A673 (cell line): ENCODE data around the gene CARMIL1. TPM values are rescaled to one million over a fixed set of nuclear protein-coding genes. Genes with fewer than 3 reads are reported as not detected.

ENCODE experiments used
- BruUV-seq: library from RNA; stranded (reverse); fragments of 400-500 nt; replicated peaks from 2 replicates; lab custom pipeline; 2021; lab: Mats Ljungman, UMichigan
- CTCF ChIA-PET: fragments of 300-600 bp; sonication (Branson Sonifier 250); formaldehyde crosslinking; loops from one replicate; lab custom pipeline; 2022; ENCODE audit warnings: antibody characterized with exemption; lab: Charles Lee
- POLR2A ChIA-PET: fragments of 300-600 bp; sonication (Branson Sonifier 250); formaldehyde crosslinking; loops from one replicate; lab custom pipeline; 2022; ENCODE audit warnings: antibody characterized with exemption; ENCODE audit not compliant: low non-redundant PET; lab: Charles Lee
- DNase-seq: peaks from one replicate; pipeline ENCODE4 v3.0.0-alpha.2; 2015; ENCODE audit warnings: low spot score
- H3K27ac ChIP-seq: fragments of 200-600 bp; sonication (generic); 2 replicates; pipeline ENCODE4 v1.5.1; 2016; ENCODE audit warnings: mixed run types, low read depth, mild to moderate bottlenecking, mixed read lengths, antibody characterized with exemption, low read length; ENCODE audit not compliant: poor library complexity, severe bottlenecking
- H3K27me3 ChIP-seq: fragments of 200-600 bp; sonication (generic); replicated peaks from 2 replicates; pipeline ENCODE4 v1.6.1; 2017; ENCODE audit warnings: mixed run types, low read depth, mild to moderate bottlenecking, mixed read lengths, antibody characterized with exemption, low read length; ENCODE audit not compliant: insufficient read depth, poor library complexity
- H3K36me3 ChIP-seq: fragments of 200-600 bp; sonication (generic); 2 replicates; pipeline ENCODE4 v1.6.1; 2016; ENCODE audit warnings: mixed run types, mild to moderate bottlenecking, mixed read lengths, antibody characterized with exemption, low read length; ENCODE audit not compliant: insufficient read depth, poor library complexity, severe bottlenecking
- H3K4me1 ChIP-seq: fragments of 200-600 bp; sonication (generic); 2 replicates; pipeline ENCODE4 v1.6.1; 2017; ENCODE audit warnings: mixed run types, mild to moderate bottlenecking, mixed read lengths, antibody characterized with exemption, low read length; ENCODE audit not compliant: insufficient read depth, poor library complexity, severe bottlenecking
- H3K4me3 ChIP-seq: fragments of 200-600 bp; sonication (generic); 2 replicates; pipeline ENCODE4 v1.5.1; 2016; ENCODE audit warnings: low read depth, mixed run types, mild to moderate bottlenecking, mixed read lengths, low read length; ENCODE audit not compliant: poor library complexity, severe bottlenecking
- H3K9me3 ChIP-seq: fragments of 200-600 bp; sonication (generic); 2 replicates; pipeline ENCODE4 v1.6.1; 2016; ENCODE audit warnings: mixed run types, low read depth, mild to moderate bottlenecking, mixed read lengths, antibody characterized with exemption, low read length; ENCODE audit not compliant: poor library complexity, severe bottlenecking
- EZH2 ChIP-seq: fragments of 200-600 bp; sonication (generic); IDR thresholded peaks from 2 replicates; pipeline ENCODE4 v1.6.1; 2017; ENCODE audit warnings: borderline replicate concordance, low read depth, mild to moderate bottlenecking, mixed read lengths, antibody characterized with exemption, low read length; ENCODE audit not compliant: poor library complexity, severe bottlenecking
- intact Hi-C: fragments of 100-400 bp; cut with micrococcal nuclease; formaldehyde crosslinking; loops from one replicate; pipeline ENCODE4 v1.10.0; 2022; ENCODE audit not compliant: unreplicated experiment
- total RNA-seq: library from RNA; stranded (reverse); gene quantifications from 2 replicates; pipeline ENCODE4 v1.2.3, GENCODE V29; 2021
- TF ChIP-seq, protein P1 (sequence below): fragments of 300-800, 200-600 bp; sonication (generic); conservative IDR thresholded peaks from 2 replicates; pipeline ENCODE4 v1.5.1; 2017; ENCODE audit warnings: low read depth, mild to moderate bottlenecking, antibody characterized with exemption, low read length, moderate library complexity, mixed read lengths

The CARMIL1 gene
- total RNA-seq, 1 experiment from 2014 or later: 7.2 TPM

DNA sequence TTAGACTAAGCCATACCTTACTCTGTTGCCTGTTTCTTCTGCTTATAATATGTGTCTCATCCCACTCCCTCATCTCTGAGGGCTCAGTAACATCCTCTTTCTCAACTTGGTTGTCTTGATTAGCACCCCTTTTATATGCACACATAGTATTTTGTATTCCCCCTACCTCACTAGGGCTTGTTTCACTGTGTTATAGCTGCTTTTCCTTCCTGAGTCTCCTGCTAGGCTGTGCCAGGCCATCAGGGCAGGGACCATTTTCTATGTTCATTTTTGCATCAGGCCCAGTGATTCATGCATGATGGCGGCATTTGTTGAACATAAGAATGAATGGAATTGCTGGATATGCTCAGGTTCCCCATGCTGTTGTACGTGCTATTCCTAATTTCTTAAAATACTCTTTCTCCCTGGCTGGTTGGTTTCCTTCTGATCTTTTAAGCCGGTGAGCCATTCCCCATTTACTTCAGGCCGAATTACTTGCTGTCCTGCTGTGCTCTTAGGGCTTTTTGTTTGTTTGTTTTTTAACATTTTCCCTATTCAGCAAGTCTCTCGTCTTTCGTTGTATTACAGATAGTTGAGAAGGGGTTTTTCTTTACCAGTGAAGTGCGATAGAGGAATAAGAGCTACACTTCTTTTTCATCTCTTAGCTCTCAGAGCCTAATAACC, 183.2 kb downstream of the CARMIL1 start:
- Histone ChIP-seq H3K27me3 (no peaks in the 10 kb centered on the region), H3K4me3 (no peak overlapping the region), H3K27ac (no peak overlapping the region), H3K9me3 (no peaks in the 10 kb centered on the region), H3K36me3 (no peaks in the 10 kb centered on the region), H3K4me1 (no peaks in the 10 kb centered on the region)
- TF ChIP-seq EZH2: no peak
- TF ChIP-seq, protein P1, sequence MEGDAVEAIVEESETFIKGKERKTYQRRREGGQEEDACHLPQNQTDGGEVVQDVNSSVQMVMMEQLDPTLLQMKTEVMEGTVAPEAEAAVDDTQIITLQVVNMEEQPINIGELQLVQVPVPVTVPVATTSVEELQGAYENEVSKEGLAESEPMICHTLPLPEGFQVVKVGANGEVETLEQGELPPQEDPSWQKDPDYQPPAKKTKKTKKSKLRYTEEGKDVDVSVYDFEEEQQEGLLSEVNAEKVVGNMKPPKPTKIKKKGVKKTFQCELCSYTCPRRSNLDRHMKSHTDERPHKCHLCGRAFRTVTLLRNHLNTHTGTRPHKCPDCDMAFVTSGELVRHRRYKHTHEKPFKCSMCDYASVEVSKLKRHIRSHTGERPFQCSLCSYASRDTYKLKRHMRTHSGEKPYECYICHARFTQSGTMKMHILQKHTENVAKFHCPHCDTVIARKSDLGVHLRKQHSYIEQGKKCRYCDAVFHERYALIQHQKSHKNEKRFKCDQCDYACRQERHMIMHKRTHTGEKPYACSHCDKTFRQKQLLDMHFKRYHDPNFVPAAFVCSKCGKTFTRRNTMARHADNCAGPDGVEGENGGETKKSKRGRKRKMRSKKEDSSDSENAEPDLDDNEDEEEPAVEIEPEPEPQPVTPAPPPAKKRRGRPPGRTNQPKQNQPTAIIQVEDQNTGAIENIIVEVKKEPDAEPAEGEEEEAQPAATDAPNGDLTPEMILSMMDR: no peak
- BruUV-seq: no TSS peak
- ChIA-PET POLR2A (no interaction called here), CTCF (no interaction called here)
- intact Hi-C loops: no loop called here
- no peak for DNase-seq

DNA sequence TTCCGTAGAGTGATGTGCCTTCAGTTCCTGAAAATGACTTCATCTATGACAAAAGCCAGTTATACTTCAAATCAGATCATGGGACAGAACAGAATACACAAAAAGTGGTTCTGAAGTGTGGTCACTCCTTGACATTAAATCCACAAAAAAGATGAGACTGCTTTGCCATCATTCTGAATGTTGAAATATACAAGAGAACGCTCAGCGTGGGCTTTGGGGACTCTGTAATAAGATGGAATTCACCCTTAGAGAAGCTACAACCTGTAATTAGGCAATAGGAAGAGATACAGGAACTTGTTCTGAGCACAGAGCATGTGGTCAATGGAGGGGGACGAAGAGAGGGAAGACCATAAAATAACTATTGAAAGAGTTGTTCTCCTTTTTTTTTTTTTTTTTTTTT, 184.3 kb downstream of the CARMIL1 start:
- ChIA-PET CTCF (no interaction called here), POLR2A (no interaction called here)
- no TSS peak for BruUV-seq

DNA sequence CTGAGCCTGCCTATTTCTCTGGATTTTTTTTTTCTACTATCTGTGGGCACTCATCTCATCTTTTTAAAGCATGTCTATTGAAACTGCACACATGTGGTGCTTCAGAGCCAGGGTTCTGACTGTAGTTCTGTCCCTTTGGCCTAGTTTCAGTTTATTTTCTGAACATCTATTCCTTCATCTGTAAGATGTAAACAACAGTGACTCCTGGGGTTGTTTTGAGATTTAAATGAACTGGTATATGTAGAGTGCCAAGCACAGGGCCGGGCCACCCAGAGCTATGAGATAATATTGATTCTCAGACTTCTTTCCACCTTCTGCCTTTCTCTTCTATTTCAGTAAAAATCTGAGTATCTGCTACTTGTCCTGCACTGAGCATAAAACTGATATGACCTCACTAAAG, 185.1 kb downstream of the CARMIL1 start:
- POLR2A ChIA-PET: interaction anchor here (0.6 kb wide), 1 partner anchor 14 kb away, joined by 26 read pairs; no protein-coding TSS in a partner anchor
- intact Hi-C loops: no loop called here

More for the DNA sequence above, 184.3 kb downstream of the CARMIL1 start:
- intact Hi-C loops: no loop called here
- TF ChIP-seq EZH2: no peak
- TF ChIP-seq, protein P1: no peak
- Histone ChIP-seq H3K4me1 (no peaks in the 10 kb centered on the region), H3K36me3 (no peaks in the 10 kb centered on the region), H3K4me3 (no peak overlapping the region), H3K27ac (no peak overlapping the region), H3K9me3 (no peaks in the 10 kb centered on the region), H3K27me3 (no peaks in the 10 kb centered on the region)
- no peak for DNase-seq

More for the DNA sequence above, 185.1 kb downstream of the CARMIL1 start:
- Histone ChIP-seq H3K9me3 (no peaks in the 10 kb centered on the region), H3K4me3 (no peak overlapping the region), H3K36me3 (no peaks in the 10 kb centered on the region), H3K27me3 (no peaks in the 10 kb centered on the region), H3K27ac (no peak overlapping the region), H3K4me1 (no peaks in the 10 kb centered on the region)
- BruUV-seq: no TSS peak
- CTCF ChIA-PET: no interaction called here
- DNase-seq: no peak
- TF ChIP-seq EZH2: no peak
- TF ChIP-seq, protein P1: no peak
